ENCODE data around the gene GABRA4. TPM values are rescaled to one million over a fixed set of nuclear protein-coding genes. Genes with fewer than 3 reads are reported as not detected.

The GABRA4 gene
- total RNA-seq, 1 experiment from 2014 or later: not detected

DNA sequence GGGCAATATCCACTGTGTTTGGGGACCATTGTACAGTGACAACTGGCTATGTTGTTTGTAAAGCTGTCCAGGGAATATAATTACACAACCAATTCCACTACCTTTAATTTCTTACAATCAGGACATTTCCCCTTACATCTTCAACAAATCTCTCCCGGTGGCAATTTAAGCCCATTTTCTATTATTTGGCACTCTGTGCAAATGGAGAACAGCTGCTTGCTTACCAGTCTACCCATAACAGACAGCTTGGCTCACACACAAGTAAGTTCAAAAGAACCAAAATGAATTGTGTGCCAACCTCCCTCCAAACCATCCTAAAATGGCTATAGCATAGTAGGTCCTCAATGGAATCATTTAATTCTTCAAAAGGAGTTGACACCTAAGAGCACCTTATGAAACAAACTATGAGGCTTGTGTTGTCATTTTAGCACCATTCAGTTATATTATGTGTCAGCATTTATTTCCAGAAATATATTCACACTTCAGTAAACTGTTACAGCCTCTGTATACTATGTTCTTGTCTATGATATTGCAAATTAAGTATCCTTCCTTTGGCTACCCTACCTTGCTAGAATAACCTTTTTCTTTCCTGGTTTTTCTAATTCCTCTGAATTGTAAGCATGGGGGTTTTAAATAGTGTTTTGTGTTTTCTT is 18.4 kb downstream of the GABRA4 start:
- H2BK20ac ChIP-seq (ENCODE audit: low read depth, low read length, poor library complexity, severe bottlenecking): no peak overlapping the region
- no peak overlapping the region for H3K27ac ChIP-seq (ENCODE audit: insufficient read length, low read depth, low read length)
- WGBS (ENCODE audit: extremely low coverage, insufficient read length, low lambda C conversion rate): no CpG with 5 or more reads among the region's 1 CpG
- no peak overlapping the region for H4K5ac ChIP-seq (ENCODE audit: insufficient read length, low read depth, low read length)
- H3K9me3 ChIP-seq (ENCODE audit: control insufficient read depth, low read depth, low read length): no peaks in the 10 kb centered on the region
- Mint-ChIP-seq H3K36me3 (ENCODE audit: insufficient read depth in 1 of 3, low read depth in 3 of 3) (no peaks in the 10 kb centered on the region), H3K27ac (no peak overlapping the region), H3K27me3 (ENCODE audit: low read depth) (peaks cover 7% of the 10 kb centered on the region; the same call in 1 of the 2 replicates), H3K4me1 (no peaks in the 10 kb centered on the region), H3K4me3 (no peak overlapping the region), H3K9me3 (no peaks in the 10 kb centered on the region)
- H2AFZ ChIP-seq (ENCODE audit: low read length): no peak overlapping the region
- TF ChIP-seq, protein P1, sequence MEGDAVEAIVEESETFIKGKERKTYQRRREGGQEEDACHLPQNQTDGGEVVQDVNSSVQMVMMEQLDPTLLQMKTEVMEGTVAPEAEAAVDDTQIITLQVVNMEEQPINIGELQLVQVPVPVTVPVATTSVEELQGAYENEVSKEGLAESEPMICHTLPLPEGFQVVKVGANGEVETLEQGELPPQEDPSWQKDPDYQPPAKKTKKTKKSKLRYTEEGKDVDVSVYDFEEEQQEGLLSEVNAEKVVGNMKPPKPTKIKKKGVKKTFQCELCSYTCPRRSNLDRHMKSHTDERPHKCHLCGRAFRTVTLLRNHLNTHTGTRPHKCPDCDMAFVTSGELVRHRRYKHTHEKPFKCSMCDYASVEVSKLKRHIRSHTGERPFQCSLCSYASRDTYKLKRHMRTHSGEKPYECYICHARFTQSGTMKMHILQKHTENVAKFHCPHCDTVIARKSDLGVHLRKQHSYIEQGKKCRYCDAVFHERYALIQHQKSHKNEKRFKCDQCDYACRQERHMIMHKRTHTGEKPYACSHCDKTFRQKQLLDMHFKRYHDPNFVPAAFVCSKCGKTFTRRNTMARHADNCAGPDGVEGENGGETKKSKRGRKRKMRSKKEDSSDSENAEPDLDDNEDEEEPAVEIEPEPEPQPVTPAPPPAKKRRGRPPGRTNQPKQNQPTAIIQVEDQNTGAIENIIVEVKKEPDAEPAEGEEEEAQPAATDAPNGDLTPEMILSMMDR (conservative IDR thresholded peaks at IDR 0.05): no peak
- H3K56ac ChIP-seq (ENCODE audit: insufficient read length, low read depth, low read length): no peak overlapping the region
- H2BK5ac ChIP-seq (ENCODE audit: insufficient read length, low read length): no peak overlapping the region
- H3K14ac ChIP-seq (ENCODE audit: insufficient read depth, low read length): no peak overlapping the region
- H3T11ph ChIP-seq (ENCODE audit: low read length): no peak overlapping the region
- no peak overlapping the region for H2BK12ac ChIP-seq (ENCODE audit: insufficient read length, low read depth, low read length)
- no peak overlapping the region for H3K4me2 ChIP-seq (ENCODE audit: insufficient read depth, insufficient read length, low read length)
- no peak overlapping the region for H3K23ac ChIP-seq (ENCODE audit: insufficient read length, low read depth, low read length)
- no peak overlapping the region for H2BK120ac ChIP-seq (ENCODE audit: low read depth, low read length, poor library complexity, severe bottlenecking)
- no peaks in the 10 kb centered on the region for H3K27me3 ChIP-seq (ENCODE audit: insufficient read depth, low read length)
- H3K9ac ChIP-seq (ENCODE audit: extremely low read depth, insufficient read length, low read length): no peak overlapping the region
- H3K79me2 ChIP-seq (ENCODE audit: insufficient read depth, low read length): no peaks in the 10 kb centered on the region
- H3K4me1 ChIP-seq (ENCODE audit: insufficient read depth, low read length): no peaks in the 10 kb centered on the region
- no peak overlapping the region for H2AK5ac ChIP-seq (ENCODE audit: insufficient read length, low read length)
- no peaks in the 10 kb centered on the region for H3K79me1 ChIP-seq (ENCODE audit: insufficient read depth, low read depth, low read length, poor library complexity, severe bottlenecking)
- H3K23me2 ChIP-seq (ENCODE audit: insufficient read length, low read depth, low read length, poor library complexity, severe bottlenecking): no peaks in the 10 kb centered on the region
- DNase-seq: no peak
- no peak overlapping the region for H3K18ac ChIP-seq (ENCODE audit: insufficient read length, low read depth, low read length)
- no peaks in the 10 kb centered on the region for H4K20me1 ChIP-seq (ENCODE audit: control insufficient read depth, insufficient read depth, insufficient read length)
- H2BK15ac ChIP-seq (ENCODE audit: low read depth, low read length): no peak overlapping the region
- H3K4ac ChIP-seq (ENCODE audit: low read depth, low read length): no peak overlapping the region
- no peak overlapping the region for H4K91ac ChIP-seq (ENCODE audit: insufficient read length, low read depth, low read length)
- no peak overlapping the region for H4K8ac ChIP-seq (replicated peaks; ENCODE audit: insufficient read length, low read depth, low read length)
